Nephron progenitor cell (in vitro differentiated cells): ENCODE results near the gene SYT7.

ENCODE experiments used
- DNase-seq: peaks from one replicate; pipeline ENCODE4 v3.0.0; 2021
- H3K27ac Mint-ChIP-seq: 2 replicates; pipeline ENCODE4 v1.8.0; 2021; ENCODE audit warnings: mild to moderate bottlenecking, moderate library complexity, mixed read lengths
- H3K27me3 Mint-ChIP-seq: 2 replicates; pipeline ENCODE4 v1.8.0; 2021; ENCODE audit warnings: mild to moderate bottlenecking, low read depth, mixed read lengths; ENCODE audit not compliant: poor library complexity
- H3K36me3 Mint-ChIP-seq: 2 replicates; pipeline ENCODE4 v1.8.0; 2021; ENCODE audit warnings: low read depth, mixed read lengths
- H3K4me1 Mint-ChIP-seq: 2 replicates; pipeline ENCODE4 v1.8.0; 2021; ENCODE audit warnings: mixed read lengths
- H3K4me3 Mint-ChIP-seq: 2 replicates; pipeline ENCODE4 v1.8.0; 2021; ENCODE audit warnings: mild to moderate bottlenecking, moderate library complexity, mixed read lengths
- H3K9me3 Mint-ChIP-seq: 2 replicates; pipeline ENCODE4 v1.8.0; 2021; ENCODE audit warnings: mild to moderate bottlenecking, moderate library complexity, mixed read lengths
- CTCF ChIP-seq: fragments of 200-600 bp; sonication (generic); IDR thresholded peaks from 2 replicates; pipeline ENCODE4 v1.5.0; 2021; ENCODE audit warnings: antibody characterized with exemption

Gene SYT7

GRCh38 chr11:61528114-61528513 is 52.8 kb downstream of the SYT7 start:
- Mint-ChIP-seq H3K36me3 (no peaks in the 10 kb centered on the region), H3K4me1 (peaks cover 58% of the 10 kb centered on the region), H3K4me3 (no peak overlapping the region), H3K27ac (no peak overlapping the region), H3K9me3 (no peaks in the 10 kb centered on the region), H3K27me3 (peaks cover 6% of the 10 kb centered on the region)
- no peak for TF ChIP-seq CTCF
- DNase-seq, result no peak

GRCh38 chr11:61526956-61527731 is 53.7 kb downstream of the SYT7 start:
- peaks cover 48% of the 10 kb centered on the region for H3K4me1 Mint-ChIP-seq

GRCh38 chr11:61526229-61526628 is 54.6 kb downstream of the SYT7 start:
- peaks cover 10% of the 10 kb centered on the region for H3K27me3 Mint-ChIP-seq

More at GRCh38 chr11:61526956-61527731, 53.7 kb downstream of the SYT7 start:
- TF ChIP-seq CTCF, result no peak
- peaks cover 10% of the 10 kb centered on the region for H3K27me3 Mint-ChIP-seq
- DNase-seq, result no peak
- H3K4me3 Mint-ChIP-seq, result no peak overlapping the region
- H3K27ac Mint-ChIP-seq, result no peak overlapping the region
- H3K9me3 Mint-ChIP-seq, result no peaks in the 10 kb centered on the region
- H3K36me3 Mint-ChIP-seq, result no peaks in the 10 kb centered on the region

GRCh38 chr11:61524963-61525587 is 55.8 kb downstream of the SYT7 start:
- no peak for TF ChIP-seq CTCF
- DNase-seq, result no peak
- no peak overlapping the region for H3K4me3 Mint-ChIP-seq
- peaks cover 10% of the 10 kb centered on the region for H3K27me3 Mint-ChIP-seq
- H3K4me1 Mint-ChIP-seq, result peaks cover 46% of the 10 kb centered on the region
- H3K36me3 Mint-ChIP-seq, result no peaks in the 10 kb centered on the region
- H3K27ac Mint-ChIP-seq, result peak overlapping the region; percentile 89
- H3K9me3 Mint-ChIP-seq, result no peaks in the 10 kb centered on the region

More at GRCh38 chr11:61526229-61526628, 54.6 kb downstream of the SYT7 start:
- H3K27ac Mint-ChIP-seq, result no peak overlapping the region
- no peaks in the 10 kb centered on the region for H3K36me3 Mint-ChIP-seq
- peaks cover 46% of the 10 kb centered on the region for H3K4me1 Mint-ChIP-seq
- DNase-seq, result no peak
- no peak for TF ChIP-seq CTCF
- no peaks in the 10 kb centered on the region for H3K9me3 Mint-ChIP-seq
- H3K4me3 Mint-ChIP-seq, result no peak overlapping the region

- no peak for DNase-seq
- H3K27me3 Mint-ChIP-seq, result peaks cover 10% of the 10 kb centered on the region
- peak overlapping the region; percentile 89 for H3K27ac Mint-ChIP-seq
- no peaks in the 10 kb centered on the region for H3K9me3 Mint-ChIP-seq
- no peak for TF ChIP-seq CTCF
- peaks cover 42% of the 10 kb centered on the region for H3K4me1 Mint-ChIP-seq
- no peak overlapping the region for H3K4me3 Mint-ChIP-seq
- no peaks in the 10 kb centered on the region for H3K36me3 Mint-ChIP-seq
Observed at GRCh38 chr11:61524446-61524845, 56.4 kb downstream of the SYT7 start.

GRCh38 chr11:61522881-61523280 is 58.0 kb downstream of the SYT7 start:
- Mint-ChIP-seq H3K36me3 (no peaks in the 10 kb centered on the region), H3K4me1 (peaks cover 33% of the 10 kb centered on the region), H3K27ac (no peak overlapping the region), H3K9me3 (no peaks in the 10 kb centered on the region), H3K27me3 (peaks cover 10% of the 10 kb centered on the region), H3K4me3 (no peak overlapping the region)
- DNase-seq, result no peak
- no peak for TF ChIP-seq CTCF
